Activated CD4-positive, alpha-beta memory T cell treated with anti-CD3 and anti-CD28 coated beads for 36 hours (primary cell): ENCODE results near the gene CLRN2. TPM values are rescaled to one million over a fixed set of nuclear protein-coding genes. Genes with fewer than 3 reads are reported as not detected.

Experiments
- CTCF ChIA-PET: fragments of 350-600 bp; sonication (Branson Sonifier 250); formaldehyde crosslinking; loops from one replicate; lab custom pipeline; 2021; ENCODE audit warnings: antibody characterized with exemption, inconsistent platforms; lab: Charles Lee
- POLR2A ChIA-PET: fragments of 350-600 bp; sonication (Branson Sonifier 250); formaldehyde crosslinking; loops from one replicate; lab custom pipeline; 2021; ENCODE audit warnings: antibody characterized with exemption; lab: Charles Lee
- DNase-seq: peaks from one replicate; pipeline ENCODE4 v3.0.0-alpha.2; 2020
- H3K27ac Mint-ChIP-seq: one replicate; pipeline ENCODE4 v1.8.0; 2021; ENCODE audit warnings: mixed read lengths
- H3K27me3 Mint-ChIP-seq: one replicate; pipeline ENCODE4 v1.8.0; 2021; ENCODE audit warnings: mixed read lengths
- H3K36me3 Mint-ChIP-seq: one replicate; pipeline ENCODE4 v1.8.0; 2021; ENCODE audit warnings: mixed read lengths
- H3K4me1 Mint-ChIP-seq: one replicate; pipeline ENCODE4 v1.8.0; 2021; ENCODE audit warnings: low read depth, mixed read lengths
- H3K4me3 Mint-ChIP-seq: one replicate; pipeline ENCODE4 v1.8.0; 2021; ENCODE audit warnings: mild to moderate bottlenecking, mixed read lengths
- H3K9me3 Mint-ChIP-seq: one replicate; pipeline ENCODE4 v1.8.0; 2021; ENCODE audit warnings: mixed read lengths
- intact Hi-C: fragments of 100-400 bp; cut with micrococcal nuclease; formaldehyde crosslinking; loops from one replicate; pipeline ENCODE4 v1.15.1; 2023
- total RNA-seq, 2 experiments: library from RNA; stranded (reverse); gene quantifications; one replicate each; pipeline ENCODE4 v1.2.3, GENCODE V29; 2021

CLRN2 gene
- total RNA-seq, 2 experiments from 2014 or later = not detected

DNA sequence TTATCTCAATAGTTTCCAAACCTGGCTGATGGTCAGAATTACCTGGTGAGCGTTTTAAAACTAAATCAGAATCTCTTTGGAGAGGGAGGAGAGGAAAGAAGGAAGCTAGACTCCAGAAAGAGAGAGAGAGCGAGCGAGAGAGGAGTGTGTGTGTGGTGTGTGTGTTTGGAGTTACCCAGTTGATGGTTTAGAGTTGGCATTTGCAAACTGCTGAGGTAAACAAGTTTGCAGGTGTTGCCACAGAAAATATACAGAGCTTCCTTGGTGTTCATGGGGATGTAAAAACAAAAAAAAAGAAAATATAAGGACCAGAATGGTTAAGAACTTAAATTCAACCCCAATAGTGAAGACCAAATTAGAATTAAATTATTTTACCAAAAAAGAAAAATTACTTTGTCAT is 35.6 kb downstream of the CLRN2 start:
- Mint-ChIP-seq H3K27me3 (no peaks in the 10 kb centered on the region), H3K27ac (no peak overlapping the region), H3K9me3 (no peaks in the 10 kb centered on the region), H3K4me1 (no peaks in the 10 kb centered on the region), H3K36me3 (no peaks in the 10 kb centered on the region), H3K4me3 (no peak overlapping the region)
- intact Hi-C loops = loop anchor here (10.0 kb wide), 1 partner anchor 814 kb away; no protein-coding TSS in a partner anchor
- POLR2A ChIA-PET = no interaction called here
- no peak for DNase-seq
- CTCF ChIA-PET = interaction anchor here (0.5 kb wide), 1 partner anchor 29 kb away, joined by 3 read pairs; no protein-coding TSS in a partner anchor

DNA sequence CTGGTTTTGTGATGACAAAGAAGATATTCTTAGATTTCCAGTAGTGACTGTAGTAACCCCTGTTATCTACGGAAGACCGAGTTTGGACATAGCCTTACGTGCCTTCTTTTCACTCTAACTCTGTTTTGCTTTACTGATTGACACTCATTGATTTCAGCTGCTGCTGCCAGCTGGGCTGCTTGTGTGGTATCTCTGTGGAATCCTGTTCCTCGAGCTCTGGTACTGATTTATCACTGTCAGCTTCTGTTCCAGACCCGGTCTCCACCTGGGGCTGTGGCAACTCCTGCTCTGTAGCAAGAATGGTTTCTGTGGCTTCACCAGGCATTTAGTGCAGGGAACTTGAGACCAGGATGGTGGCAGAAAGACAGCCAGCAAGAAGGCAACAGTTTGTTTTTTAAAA is 37.5 kb downstream of the CLRN2 start:
- Mint-ChIP-seq H3K9me3 (no peaks in the 10 kb centered on the region), H3K4me3 (no peak overlapping the region), H3K27ac (no peak overlapping the region), H3K4me1 (no peaks in the 10 kb centered on the region), H3K27me3 (no peaks in the 10 kb centered on the region), H3K36me3 (no peaks in the 10 kb centered on the region)
- intact Hi-C loops = loop anchor here (10.0 kb wide), 1 partner anchor 812 kb away; no protein-coding TSS in a partner anchor
- DNase-seq = no peak
- ChIA-PET CTCF (no interaction called here), POLR2A (no interaction called here)

DNA sequence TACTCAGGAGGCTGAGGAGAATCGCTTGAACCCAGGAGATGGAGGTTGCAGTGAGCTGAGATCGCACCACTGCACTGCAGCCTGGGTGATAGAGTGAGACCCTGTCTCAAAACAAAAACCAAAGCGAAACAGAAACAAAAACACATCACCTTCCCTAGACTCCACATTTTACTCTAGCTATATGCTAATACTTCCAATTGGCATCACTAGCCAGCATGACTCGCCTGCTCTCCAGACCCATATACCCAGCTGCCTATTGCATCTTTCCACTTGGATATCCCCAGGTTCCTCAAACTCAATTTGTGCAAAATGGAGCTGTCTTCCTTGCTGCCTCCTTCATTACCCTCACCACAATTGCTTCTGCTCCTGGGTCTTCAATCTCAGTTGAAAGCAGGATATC is 39.6 kb downstream of the CLRN2 start:
- no peaks in the 10 kb centered on the region for H3K4me1 Mint-ChIP-seq
- H3K36me3 Mint-ChIP-seq = no peaks in the 10 kb centered on the region
- H3K9me3 Mint-ChIP-seq = no peaks in the 10 kb centered on the region
- CTCF ChIA-PET = interaction anchor here (0.5 to 1.1 kb wide), 2 partner anchors 9 to 265 kb away, joined by 3 read pairs; no protein-coding TSS in a partner anchor
- DNase-seq = no peak
- H3K27me3 Mint-ChIP-seq = no peaks in the 10 kb centered on the region
- no peak overlapping the region for H3K27ac Mint-ChIP-seq
- no peak overlapping the region for H3K4me3 Mint-ChIP-seq
- intact Hi-C loops = loop anchor here (10.0 kb wide), 1 partner anchor 810 kb away; no protein-coding TSS in a partner anchor
- POLR2A ChIA-PET = interaction anchor here (1.1 to 1.7 kb wide), 2 partner anchors 22 to 60 kb away, joined by 4 to 11 read pairs; partner anchors contain the start of genes LAP3 and MED28

DNA sequence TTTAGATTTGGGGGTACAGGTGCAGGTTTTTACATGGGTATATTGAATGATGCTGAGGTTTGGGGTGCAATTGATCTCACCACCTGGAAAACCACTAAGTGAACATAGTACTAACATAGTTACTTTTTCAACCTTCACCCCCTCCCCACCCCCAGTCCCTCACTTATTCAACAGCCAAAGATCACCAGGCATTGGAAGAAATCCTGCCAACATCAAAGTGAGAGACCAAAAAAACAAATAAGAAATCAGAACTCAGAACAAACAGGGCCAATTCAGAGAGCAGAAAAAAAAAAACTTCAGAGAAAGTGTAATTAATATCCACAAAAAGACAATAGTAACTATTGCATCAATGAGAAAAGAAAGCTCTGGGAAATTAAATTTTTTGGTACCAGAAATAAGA is 41.5 kb downstream of the CLRN2 start:
- DNase-seq = no peak
- no peak overlapping the region for H3K27ac Mint-ChIP-seq
- no peaks in the 10 kb centered on the region for H3K36me3 Mint-ChIP-seq
- H3K27me3 Mint-ChIP-seq = no peaks in the 10 kb centered on the region
- no peak overlapping the region for H3K4me3 Mint-ChIP-seq
- no peaks in the 10 kb centered on the region for H3K4me1 Mint-ChIP-seq
- intact Hi-C loops = loop anchor here (10.0 kb wide), 1 partner anchor 808 kb away; no protein-coding TSS in a partner anchor
- POLR2A ChIA-PET = no interaction called here
- CTCF ChIA-PET = no interaction called here
- H3K9me3 Mint-ChIP-seq = no peaks in the 10 kb centered on the region

DNA sequence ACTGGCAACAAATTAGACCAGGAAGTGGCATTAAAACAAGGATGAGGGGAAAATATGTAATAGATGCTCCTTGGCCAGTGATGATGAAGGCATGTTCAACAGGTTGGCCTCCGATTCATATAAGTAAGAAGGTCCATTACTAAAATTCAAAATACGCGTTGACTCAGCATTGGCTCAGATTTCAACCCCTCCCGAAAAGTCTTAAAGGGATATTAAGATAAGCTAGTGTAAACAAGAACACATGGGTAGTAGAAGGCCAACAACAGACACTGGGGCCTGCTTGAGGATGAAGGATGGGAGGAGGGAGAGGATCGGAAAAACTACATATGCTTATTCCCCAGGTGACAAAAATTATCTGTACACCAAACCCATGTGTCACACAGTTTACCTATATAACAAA is 42.9 kb downstream of the CLRN2 start:
- no peaks in the 10 kb centered on the region for H3K4me1 Mint-ChIP-seq
- H3K9me3 Mint-ChIP-seq = no peaks in the 10 kb centered on the region
- intact Hi-C loops = loop anchor here (10.0 kb wide), 1 partner anchor 807 kb away; no protein-coding TSS in a partner anchor
- POLR2A ChIA-PET = no interaction called here
- DNase-seq = no peak
- H3K36me3 Mint-ChIP-seq = no peaks in the 10 kb centered on the region
- CTCF ChIA-PET = interaction anchor here (1.9 kb wide), 1 partner anchor 9 kb away, joined by 4 read pairs; no protein-coding TSS in a partner anchor
- no peak overlapping the region for H3K4me3 Mint-ChIP-seq
- no peak overlapping the region for H3K27ac Mint-ChIP-seq
- H3K27me3 Mint-ChIP-seq = no peaks in the 10 kb centered on the region

DNA sequence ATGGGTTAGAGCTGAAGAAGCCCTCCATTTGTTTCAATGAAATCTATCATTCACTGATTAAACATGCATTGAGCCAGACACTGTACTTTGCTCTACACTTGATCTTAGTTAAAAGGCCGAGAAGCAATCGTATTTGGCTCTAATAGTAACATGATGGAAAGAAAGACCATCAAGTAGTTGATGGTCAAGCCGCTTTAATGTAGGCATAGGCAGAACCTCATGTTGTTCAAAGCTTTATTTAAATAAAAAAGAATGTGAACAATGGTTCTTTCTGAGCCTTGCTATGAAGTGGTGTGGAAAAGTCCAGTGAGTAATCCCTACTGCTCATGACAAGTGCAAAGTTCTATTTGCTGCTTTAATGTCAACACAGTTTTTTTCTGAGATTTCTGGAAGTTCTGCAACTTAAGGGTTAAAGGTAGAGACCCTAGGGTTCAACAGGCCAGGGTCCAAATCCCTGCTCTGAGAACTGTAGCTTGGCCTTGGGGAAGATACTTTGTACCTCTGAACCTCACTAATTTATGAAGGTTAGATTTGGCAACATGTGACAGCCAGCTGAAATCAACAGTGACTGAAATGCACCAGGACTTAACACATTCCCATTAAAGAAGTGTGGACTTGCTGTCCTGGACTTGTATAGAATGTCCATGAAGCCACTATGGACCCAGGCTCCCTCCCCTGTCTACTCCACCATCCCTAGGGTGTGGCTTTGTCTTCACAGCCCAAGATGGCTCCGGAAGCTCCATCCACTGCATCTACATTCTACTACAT is 44.2 kb downstream of the CLRN2 start:
- POLR2A ChIA-PET = no interaction called here
- H3K4me3 Mint-ChIP-seq = no peak overlapping the region

DNA sequence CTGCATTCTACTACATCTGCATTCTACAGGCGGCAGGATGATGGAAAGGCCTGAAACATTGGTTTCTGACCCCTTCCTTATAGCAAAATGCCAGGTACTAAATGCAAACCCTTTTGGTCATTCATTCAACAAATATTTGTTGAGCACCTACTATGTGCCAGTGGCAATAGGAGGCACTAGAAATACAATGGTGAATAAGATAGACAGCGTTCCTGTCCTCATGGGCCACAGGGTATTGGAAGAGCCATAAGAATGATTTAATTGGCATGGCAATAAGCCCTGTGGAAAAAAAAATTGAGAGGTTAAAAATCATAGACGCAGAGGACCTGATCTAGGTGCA is 44.7 kb downstream of the CLRN2 start:
- H3K27ac Mint-ChIP-seq = no peak overlapping the region
- no peak overlapping the region for H3K4me3 Mint-ChIP-seq
- H3K9me3 Mint-ChIP-seq = no peaks in the 10 kb centered on the region
- no peak for DNase-seq
- no peaks in the 10 kb centered on the region for H3K4me1 Mint-ChIP-seq
- no peaks in the 10 kb centered on the region for H3K36me3 Mint-ChIP-seq
- CTCF ChIA-PET = interaction anchor here (1.2 kb wide), 1 partner anchor 11 kb away, joined by 3 read pairs; no protein-coding TSS in a partner anchor
- H3K27me3 Mint-ChIP-seq = no peaks in the 10 kb centered on the region
- intact Hi-C loops = loop anchor here (10.0 kb wide), 1 partner anchor 805 kb away; no protein-coding TSS in a partner anchor
- POLR2A ChIA-PET = no interaction called here

More for the DNA sequence above, 44.2 kb downstream of the CLRN2 start:
- no peaks in the 10 kb centered on the region for H3K4me1 Mint-ChIP-seq
- H3K27me3 Mint-ChIP-seq = no peaks in the 10 kb centered on the region
- H3K27ac Mint-ChIP-seq = no peak overlapping the region
- CTCF ChIA-PET = interaction anchor here (0.7 to 1.2 kb wide), 2 partner anchors 10 to 11 kb away, joined by 3 read pairs; no protein-coding TSS in a partner anchor
- DNase-seq = no peak
- no peaks in the 10 kb centered on the region for H3K36me3 Mint-ChIP-seq
- no peaks in the 10 kb centered on the region for H3K9me3 Mint-ChIP-seq
- intact Hi-C loops = loop anchor here (10.0 kb wide), 1 partner anchor 806 kb away; no protein-coding TSS in a partner anchor

DNA sequence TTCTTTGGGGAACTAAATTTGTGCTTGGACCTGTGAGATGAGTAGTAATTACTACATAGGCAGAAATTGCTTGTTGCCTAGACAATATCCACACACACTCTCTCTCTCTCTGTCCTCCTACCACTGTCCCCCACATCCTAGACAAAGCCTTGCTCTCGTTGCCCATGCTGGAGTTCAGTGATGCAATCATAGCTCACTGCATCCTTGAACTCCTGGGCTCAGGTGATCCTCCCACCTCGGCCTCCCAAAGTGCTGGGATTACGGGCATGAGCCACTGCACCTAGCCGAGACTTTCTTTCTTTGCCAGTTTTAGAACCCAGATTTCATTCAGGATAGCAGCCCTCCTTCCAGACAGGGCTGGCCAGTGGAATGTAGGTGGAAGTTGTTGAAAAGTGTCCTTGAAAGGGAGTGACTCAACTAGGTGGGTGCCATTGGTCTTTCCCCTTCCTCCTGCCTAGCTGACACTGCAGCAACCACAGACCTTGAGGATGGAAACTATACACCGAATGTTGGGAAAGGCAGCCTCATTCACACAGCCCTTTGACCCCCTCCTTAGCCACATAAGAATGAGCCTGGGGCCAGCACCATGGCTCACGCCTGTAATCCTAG is 45.2 kb downstream of the CLRN2 start:
- no peaks in the 10 kb centered on the region for H3K4me1 Mint-ChIP-seq
- DNase-seq = no peak
- no peaks in the 10 kb centered on the region for H3K27me3 Mint-ChIP-seq
- H3K4me3 Mint-ChIP-seq = no peak overlapping the region
- H3K36me3 Mint-ChIP-seq = no peaks in the 10 kb centered on the region
- ChIA-PET CTCF (no interaction called here), POLR2A (no interaction called here)
- no peak overlapping the region for H3K27ac Mint-ChIP-seq
- no peaks in the 10 kb centered on the region for H3K9me3 Mint-ChIP-seq
- intact Hi-C loops = no loop called here

DNA sequence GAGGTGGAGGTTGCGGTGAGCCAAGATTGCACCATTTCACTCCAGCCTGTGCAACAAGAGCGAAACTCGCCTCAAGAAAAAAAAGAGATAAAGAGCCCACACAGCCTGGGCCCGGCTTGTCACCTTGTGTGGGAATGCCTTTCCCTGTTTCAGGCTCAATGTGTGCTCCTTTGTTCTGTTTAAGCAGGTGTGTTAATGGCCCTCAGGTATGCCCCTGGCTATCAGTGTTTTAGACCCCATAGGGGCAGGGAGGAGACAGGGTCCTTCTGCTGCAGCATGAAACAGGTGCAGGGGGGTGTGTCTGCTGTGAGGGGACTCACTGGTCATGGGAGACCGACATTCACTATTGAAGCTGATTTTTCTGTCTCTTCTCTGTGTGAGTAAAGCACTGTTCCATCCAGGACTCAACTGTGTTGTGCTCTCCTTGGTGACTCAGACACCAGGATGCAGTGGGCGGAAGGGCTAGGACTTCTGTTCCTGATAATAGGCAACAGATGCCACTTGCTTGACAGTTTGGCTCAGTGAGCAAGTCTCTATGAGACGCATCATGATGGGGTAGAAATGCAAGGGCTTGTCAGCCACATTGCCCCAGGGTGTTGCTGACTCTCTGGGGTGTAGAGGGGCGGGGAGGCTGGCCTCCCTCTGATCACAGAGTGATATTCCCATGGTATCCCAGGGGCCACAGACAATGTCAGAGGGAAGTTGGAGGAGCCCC is 46.4 kb downstream of the CLRN2 start:
- Mint-ChIP-seq H3K27me3 (no peaks in the 10 kb centered on the region), H3K36me3 (no peaks in the 10 kb centered on the region), H3K27ac (no peak overlapping the region), H3K4me1 (no peaks in the 10 kb centered on the region), H3K9me3 (no peaks in the 10 kb centered on the region), H3K4me3 (no peak overlapping the region)
- POLR2A ChIA-PET = no interaction called here
- peak; percentile 15 for DNase-seq
- intact Hi-C loops = no loop called here
- CTCF ChIA-PET = no interaction called here

DNA sequence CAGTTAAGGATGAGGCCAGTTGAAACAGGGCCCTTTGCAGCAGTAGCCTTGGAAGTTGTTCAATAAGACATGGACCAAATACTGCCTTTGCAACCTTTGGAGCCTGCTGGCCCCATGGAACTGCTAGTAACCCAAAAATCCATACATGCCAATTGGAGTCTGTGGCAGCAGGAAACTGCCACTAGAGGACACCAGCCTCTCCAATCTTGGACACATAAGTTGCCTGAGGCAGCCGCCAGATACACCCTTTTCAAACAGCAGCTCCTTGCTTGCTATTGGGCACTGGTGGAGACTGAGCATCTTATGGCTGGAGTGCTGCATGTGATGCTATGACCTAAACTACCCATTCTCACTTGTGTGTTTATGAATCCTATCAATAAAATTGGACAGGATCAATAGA is 47.2 kb downstream of the CLRN2 start:
- no peaks in the 10 kb centered on the region for H3K27me3 Mint-ChIP-seq
- POLR2A ChIA-PET = no interaction called here

DNA sequence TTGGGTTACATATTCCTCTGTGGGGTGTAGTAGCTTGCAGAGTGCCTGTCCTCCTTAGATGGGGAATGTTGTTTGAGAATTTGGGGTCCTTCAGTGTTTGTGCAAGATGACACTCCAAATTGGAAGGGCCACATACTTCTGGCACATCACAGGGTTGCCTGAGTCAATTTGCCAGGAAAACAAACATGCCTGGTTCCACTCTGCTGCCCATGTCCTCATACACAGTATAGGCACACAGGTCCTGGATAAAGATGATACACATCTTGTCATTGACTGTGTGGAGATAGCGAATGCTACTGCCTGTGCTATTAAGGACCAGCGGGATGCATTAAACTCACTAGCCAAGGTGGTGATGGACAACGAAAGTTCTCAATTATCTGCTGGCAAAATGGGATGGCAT is 50.9 kb downstream of the CLRN2 start:
- ChIA-PET POLR2A (no interaction called here), CTCF (no interaction called here)
- no peak overlapping the region for H3K4me3 Mint-ChIP-seq
- H3K27me3 Mint-ChIP-seq = no peaks in the 10 kb centered on the region
- no peaks in the 10 kb centered on the region for H3K4me1 Mint-ChIP-seq
- DNase-seq = no peak
- H3K27ac Mint-ChIP-seq = no peak overlapping the region
- no peaks in the 10 kb centered on the region for H3K9me3 Mint-ChIP-seq
- no peaks in the 10 kb centered on the region for H3K36me3 Mint-ChIP-seq
- intact Hi-C loops = no loop called here

More for the DNA sequence above, 47.2 kb downstream of the CLRN2 start:
- H3K36me3 Mint-ChIP-seq = no peaks in the 10 kb centered on the region
- no peak overlapping the region for H3K4me3 Mint-ChIP-seq
- intact Hi-C loops = no loop called here
- CTCF ChIA-PET = interaction anchor here (1.3 kb wide), 1 partner anchor 16 kb away, joined by 3 read pairs; no protein-coding TSS in a partner anchor
- H3K27ac Mint-ChIP-seq = no peak overlapping the region
- no peaks in the 10 kb centered on the region for H3K9me3 Mint-ChIP-seq
- H3K4me1 Mint-ChIP-seq = no peaks in the 10 kb centered on the region
- DNase-seq = no peak

DNA sequence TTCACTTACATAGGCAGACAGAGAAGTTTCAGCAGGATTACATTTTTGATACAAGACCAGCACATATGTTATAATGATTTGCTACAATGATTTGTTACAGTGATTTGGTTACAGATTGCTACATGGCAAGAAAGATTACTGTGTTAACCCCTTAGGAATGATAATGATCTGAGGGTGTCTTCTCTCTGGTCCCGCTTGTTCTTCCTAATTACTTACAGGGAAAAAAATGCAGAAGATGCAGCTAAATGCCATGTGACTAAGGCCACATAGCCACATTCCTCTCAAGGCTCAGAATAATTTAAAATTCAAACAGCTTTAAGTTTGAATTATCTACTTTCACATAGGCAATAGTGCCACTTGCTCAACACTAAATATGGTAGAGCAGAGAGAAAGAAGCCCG is 52.3 kb downstream of the CLRN2 start:
- no peaks in the 10 kb centered on the region for H3K27me3 Mint-ChIP-seq
- no peaks in the 10 kb centered on the region for H3K9me3 Mint-ChIP-seq
- H3K27ac Mint-ChIP-seq = no peak overlapping the region
- ChIA-PET CTCF (no interaction called here), POLR2A (no interaction called here)
- H3K4me1 Mint-ChIP-seq = no peaks in the 10 kb centered on the region
- no peaks in the 10 kb centered on the region for H3K36me3 Mint-ChIP-seq
- no peak for DNase-seq
- intact Hi-C loops = no loop called here
- H3K4me3 Mint-ChIP-seq = no peak overlapping the region
